Hepatocyte (in vitro differentiated cells): ENCODE results near the gene PDLIM5.

Experiments
- EZH2 ChIP-seq: fragments of 200-600 bp; sonication (generic); IDR thresholded peaks from 2 replicates; pipeline ENCODE4 v1.6.1; 2016; ENCODE audit warnings: antibody characterized with exemption, mild to moderate bottlenecking, borderline replicate concordance
- EZH2phosphoT487 ChIP-seq: fragments of 200-600 bp; sonication (generic); IDR thresholded peaks from one replicate; pipeline ENCODE4 v1.6.1; 2018; ENCODE audit warnings: antibody characterized with exemption, mild to moderate bottlenecking, low read depth, moderate library complexity; ENCODE audit not compliant: unreplicated experiment, severe bottlenecking
- TF ChIP-seq, protein P1 (sequence below): fragments of 200-600 bp; sonication (generic); IDR thresholded peaks from 2 replicates; pipeline ENCODE4 v1.5.1; 2016; ENCODE audit warnings: antibody characterized with exemption, mild to moderate bottlenecking; ENCODE audit not compliant: poor library complexity

- TF ChIP-seq EZH2 (no peak), EZH2phosphoT487 (no peak)
- TF ChIP-seq, protein P1, sequence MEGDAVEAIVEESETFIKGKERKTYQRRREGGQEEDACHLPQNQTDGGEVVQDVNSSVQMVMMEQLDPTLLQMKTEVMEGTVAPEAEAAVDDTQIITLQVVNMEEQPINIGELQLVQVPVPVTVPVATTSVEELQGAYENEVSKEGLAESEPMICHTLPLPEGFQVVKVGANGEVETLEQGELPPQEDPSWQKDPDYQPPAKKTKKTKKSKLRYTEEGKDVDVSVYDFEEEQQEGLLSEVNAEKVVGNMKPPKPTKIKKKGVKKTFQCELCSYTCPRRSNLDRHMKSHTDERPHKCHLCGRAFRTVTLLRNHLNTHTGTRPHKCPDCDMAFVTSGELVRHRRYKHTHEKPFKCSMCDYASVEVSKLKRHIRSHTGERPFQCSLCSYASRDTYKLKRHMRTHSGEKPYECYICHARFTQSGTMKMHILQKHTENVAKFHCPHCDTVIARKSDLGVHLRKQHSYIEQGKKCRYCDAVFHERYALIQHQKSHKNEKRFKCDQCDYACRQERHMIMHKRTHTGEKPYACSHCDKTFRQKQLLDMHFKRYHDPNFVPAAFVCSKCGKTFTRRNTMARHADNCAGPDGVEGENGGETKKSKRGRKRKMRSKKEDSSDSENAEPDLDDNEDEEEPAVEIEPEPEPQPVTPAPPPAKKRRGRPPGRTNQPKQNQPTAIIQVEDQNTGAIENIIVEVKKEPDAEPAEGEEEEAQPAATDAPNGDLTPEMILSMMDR: no peak
Observed at GRCh38 chr4:94540476-94540875, 88.7 kb downstream of the PDLIM5 start.
